Activated CD8-positive, alpha-beta memory T cell treated with anti-CD3 and anti-CD28 coated beads for 1 hour (primary cell): ENCODE results near the gene AAMP.
A peak's percentile ranks its signal among the peaks of the same experiment; 100 is the strongest.

Source experiments
- DNase-seq, 2 donors: peaks; one replicate each; pipeline ENCODE4 v3.0.0-alpha.2; 2020; ENCODE audit warnings: low read depth in 1 of 2; ENCODE audit errors: extremely low read depth in 1 of 2

The AAMP gene

GRCh38 chr2:218261423-218262236 lies 8.3 kb downstream of the AAMP start:
- no peak for DNase-seq

GRCh38 chr2:218260742-218261422 lies 9.1 kb downstream of the AAMP start, which contains the start of gene GPBAR1:
TSS of gene GPBAR1 (plus strand) at chr2:218261015. CDS start at chr2:218262725, 1,710 bp downstream.
- DNase-seq, result no peak

- no peak for DNase-seq
Observed at GRCh38 chr2:218260166-218260565, 9.8 kb downstream of the AAMP start.

- DNase-seq, result no peak
Observed at GRCh38 chr2:218259099-218259961, 10.6 kb downstream of the AAMP start.

GRCh38 chr2:218257390-218257981 lies 12.5 kb downstream of the AAMP start:
- DNase-seq, result peak; percentile 26 to 51

GRCh38 chr2:218256612-218257350 lies 13.2 kb downstream of the AAMP start:
- no peak for DNase-seq

- no peak for DNase-seq
Observed at GRCh38 chr2:218255446-218255845, 14.5 kb downstream of the AAMP start.

GRCh38 chr2:218253232-218253625 lies 16.7 kb downstream of the AAMP start:
- DNase-seq, result no peak

GRCh38 chr2:218252509-218253231 lies 17.3 kb downstream of the AAMP start:
- no peak for DNase-seq

- no peak for DNase-seq
Observed at GRCh38 chr2:218249691-218250090, 20.2 kb downstream of the AAMP start.

- no peak for DNase-seq
Observed at GRCh38 chr2:218245214-218245613, 24.7 kb downstream of the AAMP start.

- no peak for DNase-seq
Observed at GRCh38 chr2:218244665-218245064, 25.3 kb downstream of the AAMP start.

- DNase-seq, result no peak
Observed at GRCh38 chr2:218244204-218244603, 25.7 kb downstream of the AAMP start.

GRCh38 chr2:218238887-218239286 lies 31.1 kb downstream of the AAMP start:
- DNase-seq, result no peak

GRCh38 chr2:218236829-218237228 lies 33.1 kb downstream of the AAMP start:
- DNase-seq, result no peak

GRCh38 chr2:218235017-218235416 lies 34.9 kb downstream of the AAMP start:
- no peak for DNase-seq

- DNase-seq, result no peak
Observed at GRCh38 chr2:218234521-218234920, 35.4 kb downstream of the AAMP start.

- DNase-seq, result no peak
Observed at GRCh38 chr2:218233543-218233942, 36.4 kb downstream of the AAMP start.

GRCh38 chr2:218230882-218231281 lies 39.1 kb downstream of the AAMP start:
- no peak for DNase-seq

- DNase-seq, result no peak
Observed at GRCh38 chr2:218229851-218230250, 40.1 kb downstream of the AAMP start.
